Measurements from ENCODE around the gene TYMP.

- TF ChIP-seq BACH2 (CRISPR knock-in tag; IDR thresholded peaks at IDR 0.05; ENCODE audit: borderline replicate concordance), result no peak
- TF ChIP-seq SNAI2 (CRISPR knock-in tag; IDR thresholded peaks at IDR 0.05), result no peak
- no peak for TF ChIP-seq ZFP30 (CRISPR knock-in tag; IDR thresholded peaks at IDR 0.05)
- no peak for TF ChIP-seq RARB (CRISPR knock-in tag; IDR thresholded peaks at IDR 0.05)
- TF ChIP-seq GLIS3 (CRISPR knock-in tag; IDR thresholded peaks at IDR 0.05), result no peak
- TF ChIP-seq CREB5 (CRISPR knock-in tag; IDR thresholded peaks at IDR 0.05; ENCODE audit: low read depth), result no peak
- no peak for TF ChIP-seq ARNTL (CRISPR knock-in tag; IDR thresholded peaks at IDR 0.05; ENCODE audit: borderline replicate concordance, low read depth)
- no peak for TF ChIP-seq PPARA (CRISPR knock-in tag; IDR thresholded peaks at IDR 0.05; ENCODE audit: borderline replicate concordance)
- TF ChIP-seq CSDC2 (CRISPR knock-in tag; IDR thresholded peaks at IDR 0.05), result no peak
- no peak for TF ChIP-seq ZNF70 (CRISPR knock-in tag; IDR thresholded peaks at IDR 0.05)
- TF ChIP-seq TOX (CRISPR knock-in tag; IDR thresholded peaks at IDR 0.05; ENCODE audit: borderline replicate concordance), result no peak
- no peak for TF ChIP-seq ZFP3 (CRISPR knock-in tag; IDR thresholded peaks at IDR 0.05)
Measured at GRCh38 chr22:50485221-50486131, 44.3 kb downstream of the TYMP start.
